Gastrocnemius medialis (tissue), 4 donors: ENCODE results near the gene SHANK1.

ENCODE experiments used
- CTCF ChIP-seq, 5 experiments: fragments of 450-650 bp in 3 of 5; fragments of 200-600 bp in 2 of 5; sonication (generic) in 2 of 5; IDR thresholded peaks in 4 of 5; conservative IDR thresholded peaks in 1 of 5; 1 replicate in 4 of 5; 2 replicates in 1 of 5; pipeline ENCODE4 v1.5.1; 2016 to 2019; ENCODE audit warnings: antibody characterized with exemption in 5 of 5, mild to moderate bottlenecking in 3 of 5, moderate library complexity in 3 of 5
- POLR2A ChIP-seq, 2 donors: fragments of 450-650 bp; IDR thresholded peaks; one replicate each; pipeline ENCODE4 v1.6.1; 2017; ENCODE audit warnings: antibody characterized with exemption in 2 of 2, mild to moderate bottlenecking in 2 of 2, moderate library complexity in 2 of 2

DNA sequence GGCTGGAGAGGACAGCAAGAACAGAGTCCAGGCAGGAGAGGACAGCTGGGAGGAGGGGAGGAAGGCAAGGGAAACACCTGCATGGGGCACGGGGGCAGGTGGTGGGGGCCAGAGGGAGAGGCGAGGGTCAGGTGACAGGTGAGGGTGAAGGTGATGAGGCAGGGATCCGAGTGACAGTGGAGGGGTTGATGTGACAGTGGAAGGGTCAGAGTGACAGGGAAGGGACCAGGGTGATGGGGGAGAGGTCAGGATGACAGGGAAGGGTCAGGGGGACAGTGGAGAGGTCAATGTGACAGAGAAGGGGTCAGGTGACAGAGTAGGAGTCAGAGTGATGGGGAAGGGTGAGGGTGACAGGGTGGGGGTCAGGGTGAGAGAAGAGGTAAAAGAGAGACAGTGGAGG lies 41.3 kb downstream of the SHANK1 start:
- TF ChIP-seq CTCF (IDR thresholded peaks at IDR 0.05 in 4 of 5, conservative IDR thresholded peaks at IDR 0.05 in 1 of 5): no peak
- no peak for TF ChIP-seq POLR2A (IDR thresholded peaks at IDR 0.05)
